GM18520 (cell line): Measurements from ENCODE around the gene BTBD2.

Source experiments
- ATAC-seq: cut with Tn5 transposase; IDR thresholded peaks from one replicate; pipeline ENCODE4 v1.9.1; 2021; ENCODE audit not compliant: unreplicated experiment

The BTBD2 gene

GRCh38 chr19:1968279-1969175 lies 47.0 kb downstream of the BTBD2 start:
- no peak for ATAC-seq

- ATAC-seq: no peak
Measured at GRCh38 chr19:1967087-1967608, 48.4 kb downstream of the BTBD2 start.

GRCh38 chr19:1962674-1963073 lies 52.8 kb downstream of the BTBD2 start:
- ATAC-seq: no peak

GRCh38 chr19:1961000-1961883 lies 54.3 kb downstream of the BTBD2 start:
- ATAC-seq: no peak

- no peak for ATAC-seq
Measured at GRCh38 chr19:1959928-1960589, 55.5 kb downstream of the BTBD2 start.

GRCh38 chr19:1957562-1958248 lies 57.8 kb downstream of the BTBD2 start:
- no peak for ATAC-seq

- ATAC-seq: no peak
Measured at GRCh38 chr19:1956868-1957492, 58.5 kb downstream of the BTBD2 start.

GRCh38 chr19:1956122-1956494 lies 59.4 kb downstream of the BTBD2 start:
- no peak for ATAC-seq

GRCh38 chr19:1955171-1956121 lies 60.1 kb downstream of the BTBD2 start:
- no peak for ATAC-seq

GRCh38 chr19:1954532-1954933 lies 61.0 kb downstream of the BTBD2 start:
- no peak for ATAC-seq

- ATAC-seq: no peak
Measured at GRCh38 chr19:1953441-1954094, 61.9 kb downstream of the BTBD2 start.

GRCh38 chr19:1953037-1953436 lies 62.5 kb downstream of the BTBD2 start:
- ATAC-seq: no peak

GRCh38 chr19:1952635-1953034 lies 62.9 kb downstream of the BTBD2 start:
- ATAC-seq: no peak

- ATAC-seq: no peak
Measured at GRCh38 chr19:1950640-1951039, 64.9 kb downstream of the BTBD2 start.

- no peak for ATAC-seq
Measured at GRCh38 chr19:1949304-1950101, 66.0 kb downstream of the BTBD2 start.

GRCh38 chr19:1947651-1948209 lies 67.8 kb downstream of the BTBD2 start:
- no peak for ATAC-seq

- no peak for ATAC-seq
Measured at GRCh38 chr19:1945899-1946298, 69.6 kb downstream of the BTBD2 start.
